ENCODE results near the gene EML5.

Gene EML5

GRCh38 chr14:88592031-88592430, 200.7 kb downstream of the EML5 start:
- peaks cover 60% of the 10 kb centered on the region for H3K36me3 ChIP-seq
- TF ChIP-seq, protein P1, sequence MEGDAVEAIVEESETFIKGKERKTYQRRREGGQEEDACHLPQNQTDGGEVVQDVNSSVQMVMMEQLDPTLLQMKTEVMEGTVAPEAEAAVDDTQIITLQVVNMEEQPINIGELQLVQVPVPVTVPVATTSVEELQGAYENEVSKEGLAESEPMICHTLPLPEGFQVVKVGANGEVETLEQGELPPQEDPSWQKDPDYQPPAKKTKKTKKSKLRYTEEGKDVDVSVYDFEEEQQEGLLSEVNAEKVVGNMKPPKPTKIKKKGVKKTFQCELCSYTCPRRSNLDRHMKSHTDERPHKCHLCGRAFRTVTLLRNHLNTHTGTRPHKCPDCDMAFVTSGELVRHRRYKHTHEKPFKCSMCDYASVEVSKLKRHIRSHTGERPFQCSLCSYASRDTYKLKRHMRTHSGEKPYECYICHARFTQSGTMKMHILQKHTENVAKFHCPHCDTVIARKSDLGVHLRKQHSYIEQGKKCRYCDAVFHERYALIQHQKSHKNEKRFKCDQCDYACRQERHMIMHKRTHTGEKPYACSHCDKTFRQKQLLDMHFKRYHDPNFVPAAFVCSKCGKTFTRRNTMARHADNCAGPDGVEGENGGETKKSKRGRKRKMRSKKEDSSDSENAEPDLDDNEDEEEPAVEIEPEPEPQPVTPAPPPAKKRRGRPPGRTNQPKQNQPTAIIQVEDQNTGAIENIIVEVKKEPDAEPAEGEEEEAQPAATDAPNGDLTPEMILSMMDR (IDR thresholded peaks at IDR 0.05; ENCODE audit: low read depth, low read length): no peak
- no peaks in the 10 kb centered on the region for H3K9me3 ChIP-seq
- DNase-seq: no peak
- no peaks in the 10 kb centered on the region for H3K27me3 ChIP-seq
- no peaks in the 10 kb centered on the region; the same call in 1 of the 2 replicates for H3K4me1 ChIP-seq
- H3K4me3 ChIP-seq (ENCODE audit: low read depth, low read length): no peak overlapping the region

GRCh38 chr14:88590173-88590572, 202.6 kb downstream of the EML5 start:
- no peaks in the 10 kb centered on the region for H3K27me3 ChIP-seq
- no peaks in the 10 kb centered on the region for H3K9me3 ChIP-seq
- no peaks in the 10 kb centered on the region; the same call in 1 of the 2 replicates for H3K4me1 ChIP-seq
- H3K4me3 ChIP-seq (ENCODE audit: low read depth, low read length): no peak overlapping the region
- DNase-seq: no peak
- TF ChIP-seq, protein P1 (IDR thresholded peaks at IDR 0.05; ENCODE audit: low read depth, low read length): no peak
- peaks cover 57% of the 10 kb centered on the region for H3K36me3 ChIP-seq

GRCh38 chr14:88588081-88588480, 204.7 kb downstream of the EML5 start:
- Histone ChIP-seq H3K36me3 (peaks cover 59% of the 10 kb centered on the region), H3K4me1 (no peaks in the 10 kb centered on the region; the same call in 1 of the 2 replicates), H3K4me3 (ENCODE audit: low read depth, low read length) (no peak overlapping the region), H3K9me3 (no peaks in the 10 kb centered on the region), H3K27me3 (no peaks in the 10 kb centered on the region)
- no peak for DNase-seq
- TF ChIP-seq, protein P1 (IDR thresholded peaks at IDR 0.05; ENCODE audit: low read depth, low read length): no peak

GRCh38 chr14:88584451-88584850, 208.3 kb downstream of the EML5 start:
- Histone ChIP-seq H3K4me1 (no peaks in the 10 kb centered on the region), H3K4me3 (ENCODE audit: low read depth, low read length) (no peak overlapping the region), H3K36me3 (peaks cover 60% of the 10 kb centered on the region), H3K9me3 (no peaks in the 10 kb centered on the region), H3K27me3 (no peaks in the 10 kb centered on the region)
- DNase-seq: no peak
- TF ChIP-seq, protein P1 (IDR thresholded peaks at IDR 0.05; ENCODE audit: low read depth, low read length): no peak

GRCh38 chr14:88576222-88576621, 216.5 kb downstream of the EML5 start:
- TF ChIP-seq, protein P1 (IDR thresholded peaks at IDR 0.05; ENCODE audit: low read depth, low read length): no peak
- Histone ChIP-seq H3K4me3 (ENCODE audit: low read depth, low read length) (no peak overlapping the region), H3K36me3 (peaks cover 96% of the 10 kb centered on the region), H3K9me3 (no peaks in the 10 kb centered on the region), H3K4me1 (no peaks in the 10 kb centered on the region), H3K27me3 (no peaks in the 10 kb centered on the region)
- DNase-seq: no peak

DNA sequence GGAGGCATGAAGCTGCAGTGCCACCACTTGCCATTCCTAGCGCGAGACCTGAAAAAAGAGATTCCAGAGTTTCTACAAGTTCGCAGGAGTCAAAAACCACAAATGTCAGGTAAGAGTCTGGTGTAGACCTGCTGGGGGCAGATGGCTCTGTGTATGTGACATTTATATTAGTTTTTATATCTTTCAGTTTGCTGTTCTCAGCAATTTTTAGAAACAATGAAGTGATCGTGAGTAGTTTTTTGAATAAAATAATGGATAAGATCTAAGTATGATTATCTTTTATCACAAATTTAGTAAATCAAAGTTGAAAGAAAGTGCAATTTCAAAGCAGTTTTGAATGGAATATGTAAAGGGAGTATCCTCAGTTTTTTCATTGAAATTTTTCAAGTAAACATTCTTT, 220.6 kb downstream of the EML5 start:
- Histone ChIP-seq H3K9me3 (no peaks in the 10 kb centered on the region), H3K36me3 (peaks cover 90% of the 10 kb centered on the region), H3K4me3 (ENCODE audit: low read depth, low read length) (no peak overlapping the region), H3K4me1 (no peaks in the 10 kb centered on the region), H3K27me3 (no peaks in the 10 kb centered on the region)
- TF ChIP-seq, protein P1 (IDR thresholded peaks at IDR 0.05; ENCODE audit: low read depth, low read length): no peak
- DNase-seq: no peak
